HepG2 (cell line): ENCODE results near the gene SLC25A20. TPM values are rescaled to one million over a fixed set of nuclear protein-coding genes. Genes with fewer than 3 reads are reported as not detected.

Experiments
- BHLHE40 ChIP-seq: IDR thresholded peaks from 2 replicates; pipeline ENCODE4 v1.6.1; 2011; ENCODE audit warnings: low read length, improper control_type of control experiment
- CENPX ChIP-seq: sonication (generic); formaldehyde crosslinking; IDR thresholded peaks from 2 replicates; pipeline ENCODE4 v1.9.0; 2021; ENCODE audit warnings: mild to moderate bottlenecking, missing genetic modification reagents, moderate library complexity
- CHCHD3 ChIP-seq: sonication (generic); formaldehyde crosslinking; IDR thresholded peaks from 2 replicates; pipeline ENCODE4 v1.8.0; 2022; ENCODE audit warnings: mild to moderate bottlenecking, missing genetic modification reagents, moderate library complexity
- GPN1 ChIP-seq: sonication (generic); formaldehyde crosslinking; IDR thresholded peaks from 2 replicates; pipeline ENCODE4 v1.5.1; 2020; ENCODE audit warnings: missing genetic modification reagents, borderline replicate concordance
- MIER3 ChIP-seq: IDR thresholded peaks from 2 replicates; pipeline ENCODE4 v1.6.1; 2016; ENCODE audit warnings: missing compliant biosample characterization, borderline replicate concordance
- MTA1 ChIP-seq: sonication (generic); formaldehyde crosslinking; IDR thresholded peaks from 2 replicates; pipeline ENCODE4 v1.4.0; 2020; ENCODE audit warnings: missing genetic modification reagents, mild to moderate bottlenecking, borderline replicate concordance
- NCOR1 ChIP-seq: fragments of 200-600 bp; sonication (generic); IDR thresholded peaks from 2 replicates; pipeline ENCODE4 v1.7.0; 2017; ENCODE audit warnings: antibody characterized with exemption, low read length, borderline replicate concordance
- NKX3-1 ChIP-seq: sonication (generic); formaldehyde crosslinking; IDR thresholded peaks from 2 replicates; pipeline ENCODE4 v1.5.0; 2020; ENCODE audit warnings: missing genetic modification reagents
- RFXANK ChIP-seq: IDR thresholded peaks from 2 replicates; pipeline ENCODE4 v1.6.1; 2016
- SKIL ChIP-seq: sonication (generic); formaldehyde crosslinking; IDR thresholded peaks from 2 replicates; pipeline ENCODE4 v1.8.0; 2022; ENCODE audit warnings: missing genetic modification reagents, mild to moderate bottlenecking, moderate library complexity, borderline replicate concordance
- SOX6 ChIP-seq, 2 experiments: fragments of 450-650 bp in 1 of 2; sonication (generic) in 1 of 2; formaldehyde crosslinking in 1 of 2; IDR thresholded peaks; 2 replicates each; pipeline versions ENCODE4 v1.4.0 to v1.6.1; 2017 to 2020; ENCODE audit warnings: antibody characterized with exemption in 1 of 2, mild to moderate bottlenecking in 1 of 2, missing genetic modification reagents in 1 of 2
- ZFP62 ChIP-seq: sonication (generic); formaldehyde crosslinking; IDR thresholded peaks from 2 replicates; pipeline ENCODE4 v1.4.0; 2020; ENCODE audit warnings: missing genetic modification reagents
- ZNF431 ChIP-seq: sonication (generic); formaldehyde crosslinking; IDR thresholded peaks from 2 replicates; pipeline ENCODE4 v1.9.0; 2022; ENCODE audit warnings: missing genetic modification reagents, low read depth, mild to moderate bottlenecking, borderline replicate concordance
- ZNF768 ChIP-seq: sonication (generic); formaldehyde crosslinking; IDR thresholded peaks from 2 replicates; pipeline ENCODE4 v1.4.0; 2020; ENCODE audit warnings: missing genetic modification reagents
- polyA plus RNA-seq, 8 experiments: library from polyadenylated mRNA; depleted of rRNA in 3 of 8; stranded (reverse) in 7 of 8; unstranded in 1 of 8; fragments of >200 nt; fragmentation: Illumina TruSeq in 4 of 8; extraction: Trizol in 4 of 8; gene quantifications; 2 replicates each; pipeline versions ENCODE4 v1.2.1 to v1.2.3, GENCODE V29; 2011 to 2016; ENCODE audit warnings: low read depth in 4 of 8, missing spikeins in 1 of 8, mixed read lengths in 1 of 8; ENCODE audit not compliant: insufficient read depth in 1 of 8
- total RNA-seq, 5 experiments: library from RNA; depleted of rRNA; stranded (reverse); fragments of >200 nt; fragmentation: Illumina TruSeq; extraction: Trizol; gene quantifications; 2 replicates each; pipeline ENCODE4 v1.2.3, GENCODE V29; 2016; ENCODE audit warnings: low read depth in 1 of 5
- TF ChIP-seq, protein P1 (sequence below): sonication (generic); formaldehyde crosslinking; IDR thresholded peaks from 2 replicates; pipeline ENCODE4 v1.4.0; 2020; ENCODE audit warnings: missing genetic modification reagents, borderline replicate concordance
- TF ChIP-seq, protein P2 (sequence below): sonication (generic); formaldehyde crosslinking; IDR thresholded peaks from 2 replicates; pipeline ENCODE4 v1.8.0; 2022; ENCODE audit warnings: mild to moderate bottlenecking, missing genetic modification reagents, moderate library complexity
- TF ChIP-seq, protein P3 (sequence below): sonication (generic); formaldehyde crosslinking; IDR thresholded peaks from 2 replicates; pipeline ENCODE4 v1.4.0; 2020; ENCODE audit warnings: low read depth, missing genetic modification reagents
- TF ChIP-seq, protein P4 (sequence below): sonication (generic); formaldehyde crosslinking; IDR thresholded peaks from 2 replicates; pipeline ENCODE4 v1.8.1; 2023; ENCODE audit warnings: mild to moderate bottlenecking, missing genetic modification reagents

The SLC25A20 gene
- total and polyA plus RNA-seq, 2 of the 13 experiments (the other 11 are each of a cell fraction or from before 2014, with no cell fraction given), result 21.1 to 26.6 TPM

GRCh38 chr3:48847504-48848423 lies 50.9 kb downstream of the SLC25A20 start, which contains the start of gene PRKAR2A (continued):
- TF ChIP-seq, protein P1, sequence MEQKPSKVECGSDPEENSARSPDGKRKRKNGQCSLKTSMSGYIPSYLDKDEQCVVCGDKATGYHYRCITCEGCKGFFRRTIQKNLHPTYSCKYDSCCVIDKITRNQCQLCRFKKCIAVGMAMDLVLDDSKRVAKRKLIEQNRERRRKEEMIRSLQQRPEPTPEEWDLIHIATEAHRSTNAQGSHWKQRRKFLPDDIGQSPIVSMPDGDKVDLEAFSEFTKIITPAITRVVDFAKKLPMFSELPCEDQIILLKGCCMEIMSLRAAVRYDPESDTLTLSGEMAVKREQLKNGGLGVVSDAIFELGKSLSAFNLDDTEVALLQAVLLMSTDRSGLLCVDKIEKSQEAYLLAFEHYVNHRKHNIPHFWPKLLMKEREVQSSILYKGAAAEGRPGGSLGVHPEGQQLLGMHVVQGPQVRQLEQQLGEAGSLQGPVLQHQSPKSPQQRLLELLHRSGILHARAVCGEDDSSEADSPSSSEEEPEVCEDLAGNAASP (CRISPR knock-in tag), result no peak; the same call in 1 of the 2 replicates
- TF ChIP-seq ZNF768 (CRISPR knock-in tag), result no peak
- TF ChIP-seq CENPX (CRISPR knock-in tag), result no peak
- no peak for TF ChIP-seq CHCHD3 (CRISPR knock-in tag)
- TF ChIP-seq NCOR1, result no peak
- TF ChIP-seq, protein P2, sequence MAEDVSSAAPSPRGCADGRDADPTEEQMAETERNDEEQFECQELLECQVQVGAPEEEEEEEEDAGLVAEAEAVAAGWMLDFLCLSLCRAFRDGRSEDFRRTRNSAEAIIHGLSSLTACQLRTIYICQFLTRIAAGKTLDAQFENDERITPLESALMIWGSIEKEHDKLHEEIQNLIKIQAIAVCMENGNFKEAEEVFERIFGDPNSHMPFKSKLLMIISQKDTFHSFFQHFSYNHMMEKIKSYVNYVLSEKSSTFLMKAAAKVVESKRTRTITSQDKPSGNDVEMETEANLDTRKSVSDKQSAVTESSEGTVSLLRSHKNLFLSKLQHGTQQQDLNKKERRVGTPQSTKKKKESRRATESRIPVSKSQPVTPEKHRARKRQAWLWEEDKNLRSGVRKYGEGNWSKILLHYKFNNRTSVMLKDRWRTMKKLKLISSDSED (CRISPR knock-in tag), result no peak
- TF ChIP-seq, protein P3, sequence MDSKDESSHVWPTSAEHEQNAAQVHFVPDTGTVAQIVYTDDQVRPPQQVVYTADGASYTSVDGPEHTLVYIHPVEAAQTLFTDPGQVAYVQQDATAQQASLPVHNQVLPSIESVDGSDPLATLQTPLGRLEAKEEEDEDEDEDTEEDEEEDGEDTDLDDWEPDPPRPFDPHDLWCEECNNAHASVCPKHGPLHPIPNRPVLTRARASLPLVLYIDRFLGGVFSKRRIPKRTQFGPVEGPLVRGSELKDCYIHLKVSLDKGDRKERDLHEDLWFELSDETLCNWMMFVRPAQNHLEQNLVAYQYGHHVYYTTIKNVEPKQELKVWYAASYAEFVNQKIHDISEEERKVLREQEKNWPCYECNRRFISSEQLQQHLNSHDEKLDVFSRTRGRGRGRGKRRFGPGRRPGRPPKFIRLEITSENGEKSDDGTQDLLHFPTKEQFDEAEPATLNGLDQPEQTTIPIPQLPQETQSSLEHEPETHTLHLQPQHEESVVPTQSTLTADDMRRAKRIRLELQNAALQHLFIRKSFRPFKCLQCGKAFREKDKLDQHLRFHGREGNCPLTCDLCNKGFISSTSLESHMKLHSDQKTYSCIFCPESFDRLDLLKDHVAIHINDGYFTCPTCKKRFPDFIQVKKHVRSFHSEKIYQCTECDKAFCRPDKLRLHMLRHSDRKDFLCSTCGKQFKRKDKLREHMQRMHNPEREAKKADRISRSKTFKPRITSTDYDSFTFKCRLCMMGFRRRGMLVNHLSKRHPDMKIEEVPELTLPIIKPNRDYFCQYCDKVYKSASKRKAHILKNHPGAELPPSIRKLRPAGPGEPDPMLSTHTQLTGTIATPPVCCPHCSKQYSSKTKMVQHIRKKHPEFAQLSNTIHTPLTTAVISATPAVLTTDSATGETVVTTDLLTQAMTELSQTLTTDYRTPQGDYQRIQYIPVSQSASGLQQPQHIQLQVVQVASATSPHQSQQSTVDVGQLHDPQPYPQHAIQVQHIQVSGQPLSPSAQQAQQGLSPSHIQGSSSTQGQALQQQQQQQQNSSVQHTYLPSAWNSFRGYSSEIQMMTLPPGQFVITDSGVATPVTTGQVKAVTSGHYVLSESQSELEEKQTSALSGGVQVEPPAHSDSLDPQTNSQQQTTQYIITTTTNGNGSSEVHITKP (CRISPR knock-in tag), result peak; percentile 76; the same call in 1 of the 2 replicates
- TF ChIP-seq RFXANK (CRISPR knock-in tag), result no peak
- TF ChIP-seq SOX6 (IDR thresholded peaks at IDR 0.05), result no peak
- TF ChIP-seq SOX6 (CRISPR knock-in tag; IDR thresholded peaks at IDR 0.05), result peak; percentile 12; the same call in 1 of the 2 replicates
- TF ChIP-seq ZNF431 (CRISPR knock-in tag), result peak; percentile 80; the same call in 1 of the 2 replicates
- TF ChIP-seq BHLHE40, result no peak
- no peak for TF ChIP-seq NKX3-1 (CRISPR knock-in tag)
- TF ChIP-seq, protein P4, sequence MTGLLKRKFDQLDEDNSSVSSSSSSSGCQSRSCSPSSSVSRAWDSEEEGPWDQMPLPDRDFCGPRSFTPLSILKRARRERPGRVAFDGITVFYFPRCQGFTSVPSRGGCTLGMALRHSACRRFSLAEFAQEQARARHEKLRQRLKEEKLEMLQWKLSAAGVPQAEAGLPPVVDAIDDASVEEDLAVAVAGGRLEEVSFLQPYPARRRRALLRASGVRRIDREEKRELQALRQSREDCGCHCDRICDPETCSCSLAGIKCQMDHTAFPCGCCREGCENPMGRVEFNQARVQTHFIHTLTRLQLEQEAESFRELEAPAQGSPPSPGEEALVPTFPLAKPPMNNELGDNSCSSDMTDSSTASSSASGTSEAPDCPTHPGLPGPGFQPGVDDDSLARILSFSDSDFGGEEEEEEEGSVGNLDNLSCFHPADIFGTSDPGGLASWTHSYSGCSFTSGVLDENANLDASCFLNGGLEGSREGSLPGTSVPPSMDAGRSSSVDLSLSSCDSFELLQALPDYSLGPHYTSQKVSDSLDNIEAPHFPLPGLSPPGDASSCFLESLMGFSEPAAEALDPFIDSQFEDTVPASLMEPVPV (CRISPR knock-in tag), result no peak
- TF ChIP-seq GPN1 (CRISPR knock-in tag), result no peak
- no peak for TF ChIP-seq MTA1
- TF ChIP-seq SKIL (CRISPR knock-in tag), result 0 out of 2 replicates have a peak, but pooled peaks have one; percentile 21
- no peak for TF ChIP-seq ZFP62 (CRISPR knock-in tag)
- no peak for TF ChIP-seq MIER3 (CRISPR knock-in tag)
